IMR-90 (cell line): ENCODE measurements around the gene TOMM22. TPM values are rescaled to one million over a fixed set of nuclear protein-coding genes. Genes with fewer than 3 reads are reported as not detected.

ENCODE experiments used
- ATAC-seq: fragments of 200-7000 bp; cut with Tn5 transposase; 2 replicates; pipeline ENCODE4 v1.9.1; 2020; ENCODE audit warnings: low read depth, mild to moderate bottlenecking, moderate library complexity
- BruUV-seq: library from RNA; stranded (reverse); fragments of 400-500 nt; replicated peaks from 2 replicates; lab custom pipeline; 2021; lab: Mats Ljungman, UMichigan
- CTCF ChIA-PET: fragments of 300-600 bp; formaldehyde crosslinking; extraction: SDS; loops from one replicate; lab custom pipeline; 2021; ENCODE audit warnings: antibody characterized with exemption; lab: Yijun Ruan, JAX
- POLR2A ChIA-PET: fragments of 300-600 bp; sonication (Branson Sonifier 250); formaldehyde crosslinking; loops from one replicate; lab custom pipeline; 2022; ENCODE audit warnings: antibody characterized with exemption; ENCODE audit not compliant: unreplicated experiment; lab: Charles Lee
- DNase-seq: peaks from one replicate; pipeline ENCODE4 v3.0.0; 2013
- H2AFZ ChIP-seq: replicated peaks from 2 replicates; pipeline ENCODE3; 2013; ENCODE audit warnings: low read length, mild to moderate bottlenecking; ENCODE audit not compliant: poor library complexity
- H2AK5ac ChIP-seq: 2 replicates; pipeline ENCODE4 v1.6.1; 2013; ENCODE audit warnings: low read depth, low read length, inconsistent platforms
- H2AK9ac ChIP-seq: replicated peaks from 2 replicates; pipeline ENCODE3; 2013; ENCODE audit warnings: mild to moderate bottlenecking, low read depth, low read length, moderate library complexity; ENCODE audit not compliant: poor library complexity
- H2BK120ac ChIP-seq: 2 replicates; pipeline ENCODE4 v1.6.1; 2013; ENCODE audit warnings: low read depth, low read length, inconsistent platforms
- H2BK15ac ChIP-seq: 3 replicates; pipeline ENCODE4 v1.6.1; 2013; ENCODE audit warnings: low read depth, low read length, inconsistent platforms
- H2BK20ac ChIP-seq: 2 replicates; pipeline ENCODE4 v1.6.1; 2013; ENCODE audit warnings: low read depth, mild to moderate bottlenecking, inconsistent platforms, low read length, moderate library complexity
- H2BK5ac ChIP-seq: 2 replicates; pipeline ENCODE4 v1.6.1; 2013; ENCODE audit warnings: mild to moderate bottlenecking, low read depth, low read length, inconsistent platforms; ENCODE audit not compliant: poor library complexity, severe bottlenecking
- H3K14ac ChIP-seq: replicated peaks from 2 replicates; pipeline ENCODE4 v1.6.1; 2013; ENCODE audit warnings: low read depth, low read length, inconsistent platforms
- H3K18ac ChIP-seq: 2 replicates; pipeline ENCODE4 v1.6.1; 2013; ENCODE audit warnings: low read depth, low read length, control low read depth
- H3K23ac ChIP-seq: 2 replicates; pipeline ENCODE4 v1.6.1; 2013; ENCODE audit warnings: low read depth, low read length, inconsistent platforms
- H3K27ac ChIP-seq: 2 replicates; pipeline ENCODE4 v1.5.1; 2013; ENCODE audit warnings: mild to moderate bottlenecking, control low read depth, low read length; ENCODE audit not compliant: insufficient read depth
- H3K27me3 ChIP-seq: 2 replicates; pipeline ENCODE4 v1.6.1; 2013; ENCODE audit warnings: low read length; ENCODE audit not compliant: control insufficient read depth, insufficient read depth
- H3K36me3 ChIP-seq: 2 replicates; pipeline ENCODE4 v1.6.1; 2013; ENCODE audit warnings: low read length, mixed read lengths; ENCODE audit not compliant: control insufficient read depth, insufficient read depth
- H3K4ac ChIP-seq: 2 replicates; pipeline ENCODE4 v1.6.1; 2013; ENCODE audit warnings: low read depth, low read length, inconsistent platforms
- H3K4me1 ChIP-seq: 2 replicates; pipeline ENCODE4 v1.6.1; 2013; ENCODE audit warnings: low read length, mixed read lengths; ENCODE audit not compliant: control insufficient read depth, insufficient read depth
- H3K4me2 ChIP-seq: 2 replicates; pipeline ENCODE4 v1.6.1; 2013; ENCODE audit warnings: low read depth, mild to moderate bottlenecking, control low read depth, low read length, moderate library complexity
- H3K4me3 ChIP-seq: 2 replicates; pipeline ENCODE4 v1.5.1; 2013; ENCODE audit warnings: low read depth, mild to moderate bottlenecking, control low read depth, low read length, moderate library complexity; ENCODE audit not compliant: insufficient read depth
- H3K56ac ChIP-seq: 2 replicates; pipeline ENCODE4 v1.6.1; 2013; ENCODE audit warnings: low read length, inconsistent platforms; ENCODE audit not compliant: insufficient read depth; ENCODE audit errors: extremely low read depth
- H3K79me1 ChIP-seq, 2 experiments: 2 replicates each; pipeline ENCODE4 v1.6.1; 2013; ENCODE audit warnings: low read length in 2 of 2, inconsistent platforms in 1 of 2, low read depth in 1 of 2
- H3K9ac ChIP-seq: 2 replicates; pipeline ENCODE4 v1.6.1; 2013; ENCODE audit warnings: low read depth, low read length, control low read depth
- H3K9me1 ChIP-seq: 2 replicates; pipeline ENCODE4 v1.6.1; 2013; ENCODE audit warnings: low read length, inconsistent platforms; ENCODE audit not compliant: insufficient read depth
- H3K9me3 ChIP-seq: 2 replicates; pipeline ENCODE4 v1.6.1; 2013; ENCODE audit warnings: low read length; ENCODE audit not compliant: control insufficient read depth, insufficient read depth
- H4K20me1 ChIP-seq: 2 replicates; pipeline ENCODE4 v1.6.1; 2013; ENCODE audit warnings: low read length, inconsistent platforms; ENCODE audit not compliant: insufficient read depth
- H4K5ac ChIP-seq: 2 replicates; pipeline ENCODE4 v1.6.1; 2013; ENCODE audit warnings: mild to moderate bottlenecking, low read depth, low read length, control low read depth
- H4K8ac ChIP-seq, 2 experiments: 2 replicates each; pipeline ENCODE4 v1.6.1; 2013; ENCODE audit warnings: low read depth in 2 of 2, low read length in 2 of 2, control low read depth in 1 of 2, inconsistent platforms in 1 of 2
- H4K91ac ChIP-seq: 2 replicates; pipeline ENCODE4 v1.6.1; 2013; ENCODE audit warnings: low read depth, low read length, inconsistent platforms; ENCODE audit not compliant: insufficient read depth
- BHLHE40 ChIP-seq: fragments of 150-350 bp; IDR thresholded peaks from 2 replicates; pipeline ENCODE4 v1.6.1; 2016; ENCODE audit warnings: mild to moderate bottlenecking, low read depth, low read length
- CEBPB ChIP-seq: IDR thresholded peaks from 2 replicates; pipeline ENCODE4 v1.6.1; 2012; ENCODE audit warnings: low read depth, low read length, improper control_type of control experiment
- CHD1 ChIP-seq: IDR thresholded peaks from 2 replicates; pipeline ENCODE4 v1.6.1; 2012; ENCODE audit warnings: low read depth, low read length, improper control_type of control experiment
- CTCF ChIP-seq: conservative IDR thresholded peaks from 2 replicates; pipeline ENCODE4 v1.5.1; 2012; ENCODE audit warnings: mild to moderate bottlenecking, low read depth, low read length, improper control_type of control experiment
- ELK1 ChIP-seq: fragments of 150-350 bp; IDR thresholded peaks from 2 replicates; pipeline ENCODE4 v1.6.1; 2016; ENCODE audit warnings: low read depth, mild to moderate bottlenecking, low read length, moderate library complexity, borderline replicate concordance
- FOS ChIP-seq: fragments of 150-350 bp; IDR thresholded peaks from 2 replicates; pipeline ENCODE4 v1.6.1; 2016; ENCODE audit warnings: low read depth, low read length
- MAFK ChIP-seq: IDR thresholded peaks from 2 replicates; pipeline ENCODE4 v1.6.1; 2012; ENCODE audit warnings: low read depth, low read length, improper control_type of control experiment
- MAZ ChIP-seq: IDR thresholded peaks from 2 replicates; pipeline ENCODE4 v1.6.1; 2012; ENCODE audit warnings: low read depth, mild to moderate bottlenecking, low read length, improper control_type of control experiment, moderate library complexity, borderline replicate concordance
- MXI1 ChIP-seq: IDR thresholded peaks from 2 replicates; pipeline ENCODE4 v1.6.1; 2012; ENCODE audit warnings: low read depth, mild to moderate bottlenecking, low read length, moderate library complexity, borderline replicate concordance
- NFE2L2 ChIP-seq: fragments of 150-350 bp; IDR thresholded peaks from 2 replicates; pipeline ENCODE4 v1.6.1; 2016; ENCODE audit warnings: low read depth, mild to moderate bottlenecking, low read length
- POLR2A ChIP-seq: IDR thresholded peaks from 2 replicates; pipeline ENCODE4 v1.6.1; 2012; ENCODE audit warnings: mild to moderate bottlenecking, low read depth, low read length
- RAD21 ChIP-seq: IDR thresholded peaks from 2 replicates; pipeline ENCODE4 v1.6.1; 2012; ENCODE audit warnings: low read length, improper control_type of control experiment
- RCOR1 ChIP-seq: IDR thresholded peaks from 2 replicates; pipeline ENCODE4 v1.6.1; 2012; ENCODE audit warnings: mild to moderate bottlenecking, low read length, improper control_type of control experiment; ENCODE audit not compliant: insufficient replicate concordance
- RFX5 ChIP-seq: IDR thresholded peaks from 2 replicates; pipeline ENCODE4 v1.8.0; 2012; ENCODE audit warnings: low read depth, mild to moderate bottlenecking, low read length, moderate library complexity
- SMC3 ChIP-seq: fragments of 150-350 bp; IDR thresholded peaks from 2 replicates; pipeline ENCODE4 v1.6.1; 2016; ENCODE audit warnings: low read depth, mild to moderate bottlenecking, antibody characterized with exemption, low read length, moderate library complexity
- USF2 ChIP-seq: fragments of 150-350 bp; IDR thresholded peaks from 2 replicates; pipeline ENCODE4 v1.6.1; 2017; ENCODE audit warnings: mild to moderate bottlenecking, antibody characterized with exemption, low read length, low read depth
- WGBS, 2 experiments: methylation state at CpG; one replicate each; pipeline versions ENCODE4 v1.1.5 to v1.1.7; 2013; ENCODE audit warnings: missing lambda C conversion rate in 2 of 2; ENCODE audit not compliant: insufficient read length in 1 of 2; ENCODE audit errors: extremely low coverage in 2 of 2; 5-methylcytosine and 5-hydroxymethylcytosine counted together
- dilution Hi-C: fragments of 300-500 bp; cut with HindIII; formaldehyde crosslinking; loops from one replicate; pipeline ENCODE4 v1.14.3; 2018; ENCODE audit warnings: low sequenced_read_pairs; ENCODE audit not compliant: unreplicated experiment
- in situ Hi-C: fragments of 300-500 bp; cut with MboI; formaldehyde crosslinking; loops from 3 replicates; pipeline ENCODE4 v1.14.3; 2019; ENCODE audit warnings: low sequenced_read_pairs, inconsistent platforms, mixed read lengths
- intact Hi-C: fragments of 100-400 bp; cut with micrococcal nuclease; formaldehyde crosslinking; loops from 2 replicates; pipeline ENCODE4 v1.10.0; 2022
- polyA plus RNA-seq, 3 experiments: library from polyadenylated mRNA; depleted of rRNA; stranded (reverse); fragments of >200 nt; gene quantifications; 2 replicates each; pipeline ENCODE4 v1.2.3, GENCODE V29; 2012; ENCODE audit warnings: low replicate concordance in 1 of 3
- total RNA-seq: library from RNA; depleted of rRNA; stranded (reverse); fragments of >200 nt; gene quantifications from 2 replicates; pipeline ENCODE4 v1.2.3, GENCODE V29; 2012

TOMM22 gene
- total and polyA plus RNA-seq, 2 of the 4 experiments (the other 2 are of a cell fraction) = 38.7 to 78.0 TPM

GRCh38 chr22:38675833-38676232 lies 5.9 kb upstream of the TOMM22 start:
- Histone ChIP-seq H2AK5ac (no peak overlapping the region), H3K4ac (no peak overlapping the region), H3K14ac (no peak overlapping the region), H2BK15ac (no peak overlapping the region), H3K4me3 (no peak overlapping the region), H3K23ac (no peak overlapping the region), H3K79me1 (peaks cover 3 to 9% of the 10 kb centered on the region in 2 experiments; a peak in 1 of 4 replicates), H3K9ac (no peak overlapping the region), H4K8ac (no peak overlapping the region), H4K20me1 (no peaks in the 10 kb centered on the region), H2BK5ac (no peak overlapping the region), H2AFZ (no peak overlapping the region), H3K18ac (no peak overlapping the region), H3K4me1 (no peaks in the 10 kb centered on the region), H2AK9ac (no peak overlapping the region), H4K91ac (no peak overlapping the region), H3K36me3 (peaks cover 22% of the 10 kb centered on the region), H3K27ac (no peak overlapping the region), H2BK120ac (no peak overlapping the region), H2BK20ac (no peak overlapping the region), H3K4me2 (no peak overlapping the region), H3K27me3 (no peaks in the 10 kb centered on the region), H3K9me3 (no peaks in the 10 kb centered on the region), H3K9me1 (peaks cover 5% of the 10 kb centered on the region; the same call in 1 of the 2 replicates), H4K5ac (no peak overlapping the region), H3K56ac (no peak overlapping the region)
- in situ Hi-C loops (no loop called here), intact Hi-C loops (no loop called here), dilution Hi-C loops (no loop called here)
- 100% methylated on average over 1 of the region's 3 CpGs; no CpG with 5 or more reads in 1 of the 2 experiments for WGBS, 2 experiments
- TF ChIP-seq RFX5 (no peak), BHLHE40 (no peak), CHD1 (no peak), CTCF (no peak), RCOR1 (no peak), FOS (no peak), RAD21 (no peak), ELK1 (no peak), NFE2L2 (no peak), MXI1 (no peak), POLR2A (no peak), MAZ (no peak), CEBPB (no peak), USF2 (no peak), MAFK (no peak), SMC3 (no peak)
- DNase-seq (no peak), ATAC-seq (no peak)
- ChIA-PET CTCF (no interaction called here), POLR2A (interaction anchor here (0.5 kb wide), 1 partner anchor 230 kb away, joined by 3 read pairs; no protein-coding TSS in a partner anchor)
- no TSS peak for BruUV-seq
